ENCODE results near the gene C4orf50.

DNA sequence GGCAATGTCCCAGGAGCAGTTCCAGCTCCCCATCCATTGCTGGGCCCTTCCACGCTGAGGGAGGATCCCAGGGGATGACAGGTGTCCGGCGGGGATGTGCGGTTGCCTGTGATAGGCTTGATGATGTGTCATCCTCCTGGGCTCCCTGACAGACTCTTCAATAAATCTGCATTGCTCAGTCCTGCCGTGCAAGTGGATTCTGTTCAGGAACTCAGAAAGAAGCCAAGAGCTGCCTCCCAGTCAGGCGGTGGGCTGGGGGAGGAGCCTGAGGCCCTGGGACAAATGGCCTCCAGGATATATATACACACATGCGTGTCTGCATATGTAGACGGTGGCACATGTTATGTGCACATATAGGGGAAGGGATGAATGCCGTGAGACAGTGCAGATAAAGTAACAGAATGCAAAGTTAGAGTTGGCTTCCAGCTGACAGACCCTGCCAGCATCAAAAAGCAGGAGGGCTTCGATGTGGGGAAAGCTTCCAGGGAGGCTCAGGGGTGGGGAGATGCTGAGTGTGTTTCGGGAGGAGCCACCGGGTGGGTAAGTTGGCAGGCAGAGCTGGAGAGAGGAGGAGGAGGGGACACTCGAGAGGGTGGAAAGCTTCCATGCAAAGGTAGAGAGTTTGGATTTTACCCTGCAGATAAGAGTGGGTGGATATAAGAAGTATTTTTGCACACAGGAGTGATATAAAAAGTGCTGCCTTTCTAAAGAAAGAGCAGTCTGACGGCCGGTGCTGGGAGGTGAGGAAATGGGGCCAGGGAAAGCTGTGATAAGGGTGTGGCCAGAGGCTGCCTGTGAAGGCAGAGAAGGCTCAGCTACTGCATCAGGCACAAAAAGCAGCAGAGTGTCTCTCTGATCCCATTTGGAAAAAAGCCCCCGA lies 96.9 kb downstream of the C4orf50 start:
- TF ChIP-seq POLR2A (IDR thresholded peaks at IDR 0.05; ENCODE audit: low read length) (no peak), GATA1 (IDR thresholded peaks at IDR 0.05; ENCODE audit: low read depth, low read length) (no peak)

Data from erythroblast (primary cell).